ENCODE results near the gene PBX4.
"Not testable (repeated sequence)": the region's sequence is repeated elsewhere in the genome, so short reads cannot be mapped to it uniquely, and the experiment has no call there.

Gene PBX4

GRCh38 chr19:19618219-19619051 is at the start of gene PBX4:
Gene PBX4, minus strand, starts transcription at chr19:19618687. Its CDS starts 58 bp downstream, at chr19:19618629.
- peak; percentile 95 for DNase-seq (ENCODE audit: insufficient read length, low spot score)
- peak; percentile 52 for FAIRE-seq
- TF ChIP-seq POLR2A (IDR thresholded peaks at IDR 0.05; ENCODE audit: low read depth, low read length) = peak; percentile 88

DNA sequence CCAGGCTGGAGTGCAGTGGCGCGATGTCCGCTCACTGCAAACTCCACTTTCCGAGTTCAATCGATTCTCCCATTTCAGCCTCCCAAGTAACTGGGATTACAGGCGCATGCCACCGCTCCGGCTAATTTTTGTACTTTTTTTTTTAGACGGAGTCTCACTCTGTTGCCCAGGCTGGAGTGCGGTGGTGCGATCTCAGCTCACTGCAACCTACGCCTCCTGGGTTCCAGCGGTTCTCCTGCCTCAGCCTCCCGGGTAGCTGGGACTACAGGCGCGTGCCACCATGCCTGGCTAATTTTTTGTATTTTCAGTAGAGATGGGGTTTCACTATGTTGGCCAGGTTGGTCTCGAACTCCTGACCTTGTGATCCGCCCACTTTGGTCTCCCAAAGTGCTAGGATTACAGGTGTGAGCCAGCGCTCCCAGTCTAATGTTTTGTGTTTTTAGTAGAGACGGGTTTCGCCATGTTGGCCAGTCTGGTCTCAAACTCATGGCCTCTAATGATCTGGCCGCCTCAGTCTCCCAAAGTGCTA is 47.0 kb upstream of the PBX4 start:
- DNase-seq (ENCODE audit: insufficient read length, low spot score); FAIRE-seq: not testable (repeated sequence)

GRCh38 chr19:19663256-19664120 is 45.0 kb upstream of the PBX4 start, which contains the start of gene ATP13A1:
Gene ATP13A1, minus strand, starts transcription at chr19:19663676. Its CDS starts 10 bp downstream, at chr19:19663666.
- FAIRE-seq (no peak), DNase-seq (ENCODE audit: insufficient read length, low spot score) (peak; percentile 83)
- TF ChIP-seq POLR2A (IDR thresholded peaks at IDR 0.05; ENCODE audit: low read depth, low read length) = peak; percentile 76

DNA sequence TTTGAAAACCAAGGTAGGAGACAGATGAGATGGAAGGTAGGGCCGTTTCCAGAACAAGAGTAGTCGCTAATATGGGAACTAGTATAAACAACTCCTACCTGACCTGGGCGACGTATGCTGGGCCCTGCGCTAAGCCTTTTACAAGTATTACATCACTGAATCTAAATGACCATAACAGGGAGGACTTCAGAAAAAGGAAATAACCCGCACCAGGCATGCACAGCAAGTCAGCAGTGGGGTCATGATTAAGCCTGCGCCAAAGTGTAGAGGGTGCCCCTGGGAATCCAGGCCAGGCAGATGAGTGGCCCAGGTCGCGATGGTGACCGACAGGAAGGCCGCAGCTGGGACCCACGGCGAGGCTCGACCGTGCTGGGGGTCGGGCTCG is 44.4 kb upstream of the PBX4 start:
- DNase-seq (ENCODE audit: insufficient read length, low spot score) = no peak
- FAIRE-seq = no peak

GRCh38 chr19:19662344-19662743 is 43.9 kb upstream of the PBX4 start:
- FAIRE-seq (no peak), DNase-seq (ENCODE audit: insufficient read length, low spot score) (no peak)
- TF ChIP-seq POLR2A (IDR thresholded peaks at IDR 0.05; ENCODE audit: low read depth, low read length) = no peak

More for the DNA sequence above, 44.4 kb upstream of the PBX4 start:
- TF ChIP-seq POLR2A (IDR thresholded peaks at IDR 0.05; ENCODE audit: low read depth, low read length) = no peak

GRCh38 chr19:19661675-19662251 is 43.3 kb upstream of the PBX4 start:
- FAIRE-seq = no peak

GRCh38 chr19:19661141-19661674 is 42.7 kb upstream of the PBX4 start:
- DNase-seq (ENCODE audit: insufficient read length, low spot score) (no peak), FAIRE-seq (no peak)
- no peak for TF ChIP-seq POLR2A (IDR thresholded peaks at IDR 0.05; ENCODE audit: low read depth, low read length)

More at GRCh38 chr19:19661675-19662251, 43.3 kb upstream of the PBX4 start:
- no peak for DNase-seq (ENCODE audit: insufficient read length, low spot score)
- TF ChIP-seq POLR2A (IDR thresholded peaks at IDR 0.05; ENCODE audit: low read depth, low read length) = no peak

GRCh38 chr19:19659646-19660245 is 41.3 kb upstream of the PBX4 start:
- DNase-seq (ENCODE audit: insufficient read length, low spot score) = no peak
- no peak for FAIRE-seq
- no peak for TF ChIP-seq POLR2A (IDR thresholded peaks at IDR 0.05; ENCODE audit: low read depth, low read length)

GRCh38 chr19:19657397-19657783 is 38.9 kb upstream of the PBX4 start:
- FAIRE-seq = no peak
- DNase-seq (ENCODE audit: insufficient read length, low spot score) = peak; percentile 0
- no peak for TF ChIP-seq POLR2A (IDR thresholded peaks at IDR 0.05; ENCODE audit: low read depth, low read length)

DNA sequence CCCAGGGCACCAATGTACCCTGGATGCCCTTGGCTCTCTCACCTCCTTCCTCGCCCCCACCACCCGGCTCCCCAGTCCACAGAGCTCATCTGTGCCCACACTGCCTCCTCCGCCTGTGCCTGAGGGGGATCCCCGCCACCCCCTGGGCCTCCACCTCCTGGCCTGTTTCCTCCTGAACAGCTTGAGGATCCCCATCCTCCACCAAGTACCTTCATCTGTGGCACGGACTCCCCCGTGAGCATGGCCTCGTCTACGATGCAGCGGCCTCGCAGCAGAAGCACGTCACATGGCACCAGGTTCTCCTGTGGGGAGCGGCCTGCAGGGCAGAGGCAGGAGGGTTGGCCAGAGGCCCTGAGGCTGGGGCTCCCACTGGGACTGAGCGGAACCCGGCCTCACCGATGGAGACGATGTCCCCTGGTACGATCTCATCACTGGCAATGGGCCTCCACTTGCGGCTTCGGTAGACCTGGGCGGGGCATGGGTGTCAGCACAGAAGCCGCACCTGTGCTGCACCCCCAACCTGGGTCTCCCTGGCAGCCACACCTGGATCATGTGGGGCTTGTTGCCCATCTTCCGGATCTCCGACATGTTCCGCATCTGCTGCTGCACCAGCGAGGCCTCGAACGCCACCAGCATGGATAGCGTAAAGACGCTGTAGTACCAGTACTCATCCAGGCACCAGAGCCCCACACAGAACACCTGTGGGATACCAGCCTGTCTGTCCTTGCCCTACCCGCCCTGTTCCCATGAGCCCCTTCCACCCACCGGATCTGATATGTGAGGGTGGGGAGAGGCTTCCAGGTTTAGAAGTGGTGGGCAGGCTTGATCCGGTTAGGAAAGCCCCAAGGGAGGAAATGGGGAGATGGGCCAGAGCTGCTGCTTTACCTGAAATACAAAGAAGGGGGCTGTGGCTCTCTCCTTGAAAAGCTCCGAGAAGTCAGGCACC is 38.2 kb upstream of the PBX4 start:
- peak; percentile 1 for DNase-seq (ENCODE audit: insufficient read length, low spot score)
- no peak for FAIRE-seq
- no peak for TF ChIP-seq POLR2A (IDR thresholded peaks at IDR 0.05; ENCODE audit: low read depth, low read length)

DNA sequence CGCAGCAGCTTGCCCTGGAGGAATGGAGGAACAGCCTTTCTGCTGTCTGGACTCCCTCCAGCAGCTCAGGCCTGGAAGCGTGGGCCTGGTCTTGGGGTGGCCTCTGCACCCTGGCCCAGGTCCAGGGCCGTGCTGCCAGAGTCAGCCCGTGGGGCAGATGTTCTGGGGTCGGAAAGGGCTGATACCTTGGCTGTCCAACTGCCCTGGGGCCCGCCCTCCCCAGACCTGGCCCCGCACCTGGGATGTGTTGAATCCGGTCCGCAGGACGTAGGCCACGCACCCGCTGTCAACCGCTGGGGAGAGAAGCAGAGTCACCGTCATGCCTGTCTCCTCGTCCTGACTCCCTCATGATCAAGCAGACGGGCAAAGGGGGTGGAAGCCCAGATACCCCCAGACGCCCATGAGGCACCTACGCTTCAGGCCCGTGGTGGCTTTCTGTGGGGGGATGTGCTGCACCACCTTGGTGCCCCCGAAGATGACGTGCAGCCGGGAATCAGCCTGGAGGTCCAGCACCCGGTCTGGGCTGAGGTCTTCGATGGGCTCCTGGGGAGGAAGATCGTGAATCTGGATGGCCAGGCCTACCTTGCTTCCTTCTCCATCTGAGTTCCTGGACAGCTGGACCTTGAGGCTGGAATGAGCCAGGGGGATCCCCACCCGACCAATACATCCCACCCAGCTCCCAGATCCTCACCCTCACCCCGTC is 37.3 kb upstream of the PBX4 start:
- no peak for FAIRE-seq
- peak; percentile 1 for DNase-seq (ENCODE audit: insufficient read length, low spot score)
- TF ChIP-seq POLR2A (IDR thresholded peaks at IDR 0.05; ENCODE audit: low read depth, low read length) = no peak

All from H54 (cell line).